IMR-90 (cell line): ENCODE results near the gene COL4A1. TPM values are rescaled to one million over a fixed set of nuclear protein-coding genes. Genes with fewer than 3 reads are reported as not detected.

ENCODE experiments used
- ATAC-seq: fragments of 200-7000 bp; cut with Tn5 transposase; 2 replicates; pipeline ENCODE4 v1.9.1; 2020; ENCODE audit warnings: low read depth, mild to moderate bottlenecking, moderate library complexity
- BruUV-seq: library from RNA; stranded (reverse); fragments of 400-500 nt; replicated peaks from 2 replicates; lab custom pipeline; 2021; lab: Mats Ljungman, UMichigan
- CTCF ChIA-PET: fragments of 300-600 bp; formaldehyde crosslinking; extraction: SDS; loops from one replicate; lab custom pipeline; 2021; ENCODE audit warnings: antibody characterized with exemption; lab: Yijun Ruan, JAX
- POLR2A ChIA-PET: fragments of 300-600 bp; sonication (Branson Sonifier 250); formaldehyde crosslinking; loops from one replicate; lab custom pipeline; 2022; ENCODE audit warnings: antibody characterized with exemption; ENCODE audit not compliant: unreplicated experiment; lab: Charles Lee
- DNase-seq: peaks from one replicate; pipeline ENCODE4 v3.0.0; 2013
- H2AFZ ChIP-seq: replicated peaks from 2 replicates; pipeline ENCODE3; 2013; ENCODE audit warnings: low read length, mild to moderate bottlenecking; ENCODE audit not compliant: poor library complexity
- H2AK5ac ChIP-seq: 2 replicates; pipeline ENCODE4 v1.6.1; 2013; ENCODE audit warnings: low read depth, low read length, inconsistent platforms
- H2AK9ac ChIP-seq: replicated peaks from 2 replicates; pipeline ENCODE3; 2013; ENCODE audit warnings: mild to moderate bottlenecking, low read depth, low read length, moderate library complexity; ENCODE audit not compliant: poor library complexity
- H2BK120ac ChIP-seq: 2 replicates; pipeline ENCODE4 v1.6.1; 2013; ENCODE audit warnings: low read depth, low read length, inconsistent platforms
- H2BK15ac ChIP-seq: 3 replicates; pipeline ENCODE4 v1.6.1; 2013; ENCODE audit warnings: low read depth, low read length, inconsistent platforms
- H2BK20ac ChIP-seq: 2 replicates; pipeline ENCODE4 v1.6.1; 2013; ENCODE audit warnings: low read depth, mild to moderate bottlenecking, inconsistent platforms, low read length, moderate library complexity
- H2BK5ac ChIP-seq: 2 replicates; pipeline ENCODE4 v1.6.1; 2013; ENCODE audit warnings: mild to moderate bottlenecking, low read depth, low read length, inconsistent platforms; ENCODE audit not compliant: poor library complexity, severe bottlenecking
- H3K14ac ChIP-seq: replicated peaks from 2 replicates; pipeline ENCODE4 v1.6.1; 2013; ENCODE audit warnings: low read depth, low read length, inconsistent platforms
- H3K18ac ChIP-seq: 2 replicates; pipeline ENCODE4 v1.6.1; 2013; ENCODE audit warnings: low read depth, low read length, control low read depth
- H3K23ac ChIP-seq: 2 replicates; pipeline ENCODE4 v1.6.1; 2013; ENCODE audit warnings: low read depth, low read length, inconsistent platforms
- H3K27ac ChIP-seq: 2 replicates; pipeline ENCODE4 v1.5.1; 2013; ENCODE audit warnings: mild to moderate bottlenecking, control low read depth, low read length; ENCODE audit not compliant: insufficient read depth
- H3K27me3 ChIP-seq: 2 replicates; pipeline ENCODE4 v1.6.1; 2013; ENCODE audit warnings: low read length; ENCODE audit not compliant: control insufficient read depth, insufficient read depth
- H3K36me3 ChIP-seq: 2 replicates; pipeline ENCODE4 v1.6.1; 2013; ENCODE audit warnings: low read length, mixed read lengths; ENCODE audit not compliant: control insufficient read depth, insufficient read depth
- H3K4ac ChIP-seq: 2 replicates; pipeline ENCODE4 v1.6.1; 2013; ENCODE audit warnings: low read depth, low read length, inconsistent platforms
- H3K4me1 ChIP-seq: 2 replicates; pipeline ENCODE4 v1.6.1; 2013; ENCODE audit warnings: low read length, mixed read lengths; ENCODE audit not compliant: control insufficient read depth, insufficient read depth
- H3K4me2 ChIP-seq: 2 replicates; pipeline ENCODE4 v1.6.1; 2013; ENCODE audit warnings: low read depth, mild to moderate bottlenecking, control low read depth, low read length, moderate library complexity
- H3K4me3 ChIP-seq: 2 replicates; pipeline ENCODE4 v1.5.1; 2013; ENCODE audit warnings: low read depth, mild to moderate bottlenecking, control low read depth, low read length, moderate library complexity; ENCODE audit not compliant: insufficient read depth
- H3K56ac ChIP-seq: 2 replicates; pipeline ENCODE4 v1.6.1; 2013; ENCODE audit warnings: low read length, inconsistent platforms; ENCODE audit not compliant: insufficient read depth; ENCODE audit errors: extremely low read depth
- H3K79me1 ChIP-seq, 2 experiments: 2 replicates each; pipeline ENCODE4 v1.6.1; 2013; ENCODE audit warnings: low read length in 2 of 2, inconsistent platforms in 1 of 2, low read depth in 1 of 2
- H3K9ac ChIP-seq: 2 replicates; pipeline ENCODE4 v1.6.1; 2013; ENCODE audit warnings: low read depth, low read length, control low read depth
- H3K9me1 ChIP-seq: 2 replicates; pipeline ENCODE4 v1.6.1; 2013; ENCODE audit warnings: low read length, inconsistent platforms; ENCODE audit not compliant: insufficient read depth
- H3K9me3 ChIP-seq: 2 replicates; pipeline ENCODE4 v1.6.1; 2013; ENCODE audit warnings: low read length; ENCODE audit not compliant: control insufficient read depth, insufficient read depth
- H4K20me1 ChIP-seq: 2 replicates; pipeline ENCODE4 v1.6.1; 2013; ENCODE audit warnings: low read length, inconsistent platforms; ENCODE audit not compliant: insufficient read depth
- H4K5ac ChIP-seq: 2 replicates; pipeline ENCODE4 v1.6.1; 2013; ENCODE audit warnings: mild to moderate bottlenecking, low read depth, low read length, control low read depth
- H4K8ac ChIP-seq, 2 experiments: 2 replicates each; pipeline ENCODE4 v1.6.1; 2013; ENCODE audit warnings: low read depth in 2 of 2, low read length in 2 of 2, control low read depth in 1 of 2, inconsistent platforms in 1 of 2
- H4K91ac ChIP-seq: 2 replicates; pipeline ENCODE4 v1.6.1; 2013; ENCODE audit warnings: low read depth, low read length, inconsistent platforms; ENCODE audit not compliant: insufficient read depth
- BHLHE40 ChIP-seq: fragments of 150-350 bp; IDR thresholded peaks from 2 replicates; pipeline ENCODE4 v1.6.1; 2016; ENCODE audit warnings: mild to moderate bottlenecking, low read depth, low read length
- CEBPB ChIP-seq: IDR thresholded peaks from 2 replicates; pipeline ENCODE4 v1.6.1; 2012; ENCODE audit warnings: low read depth, low read length, improper control_type of control experiment
- CHD1 ChIP-seq: IDR thresholded peaks from 2 replicates; pipeline ENCODE4 v1.6.1; 2012; ENCODE audit warnings: low read depth, low read length, improper control_type of control experiment
- ELK1 ChIP-seq: fragments of 150-350 bp; IDR thresholded peaks from 2 replicates; pipeline ENCODE4 v1.6.1; 2016; ENCODE audit warnings: low read depth, mild to moderate bottlenecking, low read length, moderate library complexity, borderline replicate concordance
- FOS ChIP-seq: fragments of 150-350 bp; IDR thresholded peaks from 2 replicates; pipeline ENCODE4 v1.6.1; 2016; ENCODE audit warnings: low read depth, low read length
- MAFK ChIP-seq: IDR thresholded peaks from 2 replicates; pipeline ENCODE4 v1.6.1; 2012; ENCODE audit warnings: low read depth, low read length, improper control_type of control experiment
- MAZ ChIP-seq: IDR thresholded peaks from 2 replicates; pipeline ENCODE4 v1.6.1; 2012; ENCODE audit warnings: low read depth, mild to moderate bottlenecking, low read length, improper control_type of control experiment, moderate library complexity, borderline replicate concordance
- NFE2L2 ChIP-seq: fragments of 150-350 bp; IDR thresholded peaks from 2 replicates; pipeline ENCODE4 v1.6.1; 2016; ENCODE audit warnings: low read depth, mild to moderate bottlenecking, low read length
- RAD21 ChIP-seq: IDR thresholded peaks from 2 replicates; pipeline ENCODE4 v1.6.1; 2012; ENCODE audit warnings: low read length, improper control_type of control experiment
- RCOR1 ChIP-seq: IDR thresholded peaks from 2 replicates; pipeline ENCODE4 v1.6.1; 2012; ENCODE audit warnings: mild to moderate bottlenecking, low read length, improper control_type of control experiment; ENCODE audit not compliant: insufficient replicate concordance
- RFX5 ChIP-seq: IDR thresholded peaks from 2 replicates; pipeline ENCODE4 v1.8.0; 2012; ENCODE audit warnings: low read depth, mild to moderate bottlenecking, low read length, moderate library complexity
- SMC3 ChIP-seq: fragments of 150-350 bp; IDR thresholded peaks from 2 replicates; pipeline ENCODE4 v1.6.1; 2016; ENCODE audit warnings: low read depth, mild to moderate bottlenecking, antibody characterized with exemption, low read length, moderate library complexity
- USF2 ChIP-seq: fragments of 150-350 bp; IDR thresholded peaks from 2 replicates; pipeline ENCODE4 v1.6.1; 2017; ENCODE audit warnings: mild to moderate bottlenecking, antibody characterized with exemption, low read length, low read depth
- WGBS, 2 experiments: methylation state at CpG; one replicate each; pipeline versions ENCODE4 v1.1.5 to v1.1.7; 2013; ENCODE audit warnings: missing lambda C conversion rate in 2 of 2; ENCODE audit not compliant: insufficient read length in 1 of 2; ENCODE audit errors: extremely low coverage in 2 of 2; 5-methylcytosine and 5-hydroxymethylcytosine counted together
- dilution Hi-C: fragments of 300-500 bp; cut with HindIII; formaldehyde crosslinking; loops from one replicate; pipeline ENCODE4 v1.14.3; 2018; ENCODE audit warnings: low sequenced_read_pairs; ENCODE audit not compliant: unreplicated experiment
- in situ Hi-C: fragments of 300-500 bp; cut with MboI; formaldehyde crosslinking; loops from 3 replicates; pipeline ENCODE4 v1.14.3; 2019; ENCODE audit warnings: low sequenced_read_pairs, inconsistent platforms, mixed read lengths
- intact Hi-C: fragments of 100-400 bp; cut with micrococcal nuclease; formaldehyde crosslinking; loops from 2 replicates; pipeline ENCODE4 v1.10.0; 2022
- polyA plus RNA-seq, 3 experiments: library from polyadenylated mRNA; depleted of rRNA; stranded (reverse); fragments of >200 nt; gene quantifications; 2 replicates each; pipeline ENCODE4 v1.2.3, GENCODE V29; 2012; ENCODE audit warnings: low replicate concordance in 1 of 3
- total RNA-seq: library from RNA; depleted of rRNA; stranded (reverse); fragments of >200 nt; gene quantifications from 2 replicates; pipeline ENCODE4 v1.2.3, GENCODE V29; 2012
- TF ChIP-seq, protein P1 (sequence below): conservative IDR thresholded peaks from 2 replicates; pipeline ENCODE4 v1.5.1; 2012; ENCODE audit warnings: mild to moderate bottlenecking, low read depth, low read length, improper control_type of control experiment

The COL4A1 gene
- total and polyA plus RNA-seq, 2 of the 4 experiments (the other 2 are of a cell fraction), result 230 to 337 TPM

GRCh38 chr13:110289661-110290060, 17.3 kb downstream of the COL4A1 start:
- H2BK5ac ChIP-seq, result no peak overlapping the region
- no peak overlapping the region for H3K4ac ChIP-seq
- H2AK5ac ChIP-seq, result no peak overlapping the region
- no peak overlapping the region for H2AFZ ChIP-seq
- H2BK15ac ChIP-seq, result no peak overlapping the region
- H3K23ac ChIP-seq, result no peak overlapping the region
- no peak overlapping the region for H3K4me3 ChIP-seq
- ChIA-PET CTCF (no interaction called here), POLR2A (no interaction called here)
- H3K4me2 ChIP-seq, result no peak overlapping the region
- H2AK9ac ChIP-seq, result no peak overlapping the region
- WGBS, 2 experiments, result 100% methylated on average over 2 of the region's 11 CpGs; no CpG with 5 or more reads in 1 of the 2 experiments
- no peak overlapping the region for H3K56ac ChIP-seq
- BruUV-seq, result no TSS peak
- no peak overlapping the region for H4K5ac ChIP-seq
- H3K9me3 ChIP-seq, result no peaks in the 10 kb centered on the region
- no peak overlapping the region for H3K14ac ChIP-seq
- peaks cover 99% of the 10 kb centered on the region for H4K20me1 ChIP-seq
- H2BK20ac ChIP-seq, result no peak overlapping the region
- no peak overlapping the region for H3K27ac ChIP-seq
- no peak overlapping the region for H4K8ac ChIP-seq
- intact Hi-C loops, result no loop called here
- ATAC-seq (no peak), DNase-seq (no peak)
- TF ChIP-seq RFX5 (no peak), MAZ (no peak), CEBPB (no peak), RCOR1 (no peak), BHLHE40 (no peak), SMC3 (no peak), NFE2L2 (no peak), RAD21 (no peak), ELK1 (no peak), CHD1 (no peak), FOS (no peak), USF2 (no peak), MAFK (no peak)
- TF ChIP-seq, protein P1, sequence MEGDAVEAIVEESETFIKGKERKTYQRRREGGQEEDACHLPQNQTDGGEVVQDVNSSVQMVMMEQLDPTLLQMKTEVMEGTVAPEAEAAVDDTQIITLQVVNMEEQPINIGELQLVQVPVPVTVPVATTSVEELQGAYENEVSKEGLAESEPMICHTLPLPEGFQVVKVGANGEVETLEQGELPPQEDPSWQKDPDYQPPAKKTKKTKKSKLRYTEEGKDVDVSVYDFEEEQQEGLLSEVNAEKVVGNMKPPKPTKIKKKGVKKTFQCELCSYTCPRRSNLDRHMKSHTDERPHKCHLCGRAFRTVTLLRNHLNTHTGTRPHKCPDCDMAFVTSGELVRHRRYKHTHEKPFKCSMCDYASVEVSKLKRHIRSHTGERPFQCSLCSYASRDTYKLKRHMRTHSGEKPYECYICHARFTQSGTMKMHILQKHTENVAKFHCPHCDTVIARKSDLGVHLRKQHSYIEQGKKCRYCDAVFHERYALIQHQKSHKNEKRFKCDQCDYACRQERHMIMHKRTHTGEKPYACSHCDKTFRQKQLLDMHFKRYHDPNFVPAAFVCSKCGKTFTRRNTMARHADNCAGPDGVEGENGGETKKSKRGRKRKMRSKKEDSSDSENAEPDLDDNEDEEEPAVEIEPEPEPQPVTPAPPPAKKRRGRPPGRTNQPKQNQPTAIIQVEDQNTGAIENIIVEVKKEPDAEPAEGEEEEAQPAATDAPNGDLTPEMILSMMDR, result no peak
- no peaks in the 10 kb centered on the region for H3K27me3 ChIP-seq
- H3K18ac ChIP-seq, result no peak overlapping the region
- peaks cover 61% of the 10 kb centered on the region for H3K36me3 ChIP-seq
- peaks cover 36 to 92% of the 10 kb centered on the region in 2 experiments for H3K79me1 ChIP-seq
- no peak overlapping the region for H3K9ac ChIP-seq
- H3K4me1 ChIP-seq, result peaks cover 9% of the 10 kb centered on the region
- H3K9me1 ChIP-seq, result peaks cover 58% of the 10 kb centered on the region
- no peak overlapping the region for H2BK120ac ChIP-seq
- no peak overlapping the region for H4K91ac ChIP-seq
- in situ Hi-C loops, result no loop called here
- dilution Hi-C loops, result no loop called here
